ENCODE measurements around the gene IKZF2.
"Not testable (repeated sequence)": the region's sequence is repeated elsewhere in the genome, so short reads cannot be mapped to it uniquely, and the experiment has no call there.

IKZF2 gene

GRCh38 chr2:213034585-213034984, 116.8 kb downstream of the IKZF2 start:
- no peak for DNase-seq (ENCODE audit: low spot score)

- DNase-seq (ENCODE audit: low spot score) = no peak
These were observed 118.8 kb downstream of the IKZF2 start for GRCh38 chr2:213032607-213033006.

- no peak for DNase-seq (ENCODE audit: low spot score)
These were observed 128.4 kb downstream of the IKZF2 start for GRCh38 chr2:213022987-213023386.

GRCh38 chr2:213021971-213022899, 129.2 kb downstream of the IKZF2 start:
- DNase-seq (ENCODE audit: low spot score) = no peak

- DNase-seq (ENCODE audit: low spot score) = not testable (repeated sequence)
These were observed 130.5 kb downstream of the IKZF2 start for GRCh38 chr2:213020913-213021312.

GRCh38 chr2:213020268-213020667, 131.1 kb downstream of the IKZF2 start:
- DNase-seq (ENCODE audit: low spot score) = no peak

GRCh38 chr2:213019368-213019767, 132.0 kb downstream of the IKZF2 start:
- DNase-seq (ENCODE audit: low spot score) = no peak

GRCh38 chr2:213018340-213018901, 133.0 kb downstream of the IKZF2 start:
- no peak for DNase-seq (ENCODE audit: low spot score)

- no peak for DNase-seq (ENCODE audit: low spot score)
These were observed 134.0 kb downstream of the IKZF2 start for GRCh38 chr2:213017404-213017803.

GRCh38 chr2:213016984-213017351, 134.4 kb downstream of the IKZF2 start:
- DNase-seq (ENCODE audit: low spot score) = no peak

- DNase-seq (ENCODE audit: low spot score) = no peak
These were observed 135.0 kb downstream of the IKZF2 start for GRCh38 chr2:213016166-213016983.

GRCh38 chr2:213015387-213016165, 135.8 kb downstream of the IKZF2 start:
- no peak for DNase-seq (ENCODE audit: low spot score)

GRCh38 chr2:213013979-213014378, 137.4 kb downstream of the IKZF2 start:
- DNase-seq (ENCODE audit: low spot score) = no peak

GRCh38 chr2:213011505-213011904, 139.9 kb downstream of the IKZF2 start:
- no peak for DNase-seq (ENCODE audit: low spot score)

- no peak for DNase-seq (ENCODE audit: low spot score)
These were observed 141.2 kb downstream of the IKZF2 start for GRCh38 chr2:213010106-213010779.

GRCh38 chr2:213007290-213007838, 144.0 kb downstream of the IKZF2 start:
- DNase-seq (ENCODE audit: low spot score) = no peak

- DNase-seq (ENCODE audit: low spot score) = no peak
These were observed 147.1 kb downstream of the IKZF2 start for GRCh38 chr2:213004197-213004821.

- no peak for DNase-seq (ENCODE audit: low spot score)
These were observed 149.0 kb downstream of the IKZF2 start for GRCh38 chr2:213002383-213002782.

GRCh38 chr2:213001297-213001910, 150.0 kb downstream of the IKZF2 start:
- DNase-seq (ENCODE audit: low spot score) = no peak
